NCI-H524 (cell line): ENCODE results near the gene PADI6.

Experiments used
- DNase-seq, 2 experiments: peaks; one replicate each; lab custom pipeline; 2025; lab: John Stamatoyannopoulos, UW

Gene PADI6

DNA sequence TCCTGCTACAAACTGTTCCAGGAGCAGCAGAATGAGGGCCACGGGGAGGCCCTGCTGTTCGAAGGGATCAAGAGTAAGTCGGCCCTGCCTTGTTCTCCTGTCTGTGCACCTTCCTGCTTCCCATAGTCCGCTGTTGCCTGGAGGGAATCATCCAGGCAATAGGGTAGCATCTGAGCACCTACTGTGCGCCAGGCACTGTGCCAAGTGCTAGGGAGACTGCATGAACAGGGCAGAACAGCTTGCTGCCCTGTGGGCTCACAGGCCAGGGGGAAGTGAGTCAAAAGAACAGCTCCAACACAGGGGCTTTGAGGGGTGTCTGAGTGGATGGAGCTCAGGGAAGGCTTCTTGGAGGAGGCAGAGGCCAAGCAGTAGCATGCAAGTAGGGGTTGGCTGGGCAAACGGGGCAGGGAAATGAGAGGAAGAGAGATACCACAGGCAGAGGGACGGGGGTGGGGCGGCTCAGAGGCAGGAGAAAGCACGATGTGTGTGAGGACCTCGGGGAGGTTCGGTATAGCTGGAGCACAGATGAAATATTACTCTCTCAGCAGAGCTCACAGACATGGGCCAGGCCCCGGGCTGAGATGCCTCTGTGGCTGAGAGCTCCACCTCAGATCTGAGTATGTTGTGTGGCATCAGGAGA, 15.5 kb upstream of the PADI6 start:
- DNase-seq, result no peak

GRCh38 chr1:17358557-17358956, 13.4 kb upstream of the PADI6 start:
- DNase-seq, result no peak

DNA sequence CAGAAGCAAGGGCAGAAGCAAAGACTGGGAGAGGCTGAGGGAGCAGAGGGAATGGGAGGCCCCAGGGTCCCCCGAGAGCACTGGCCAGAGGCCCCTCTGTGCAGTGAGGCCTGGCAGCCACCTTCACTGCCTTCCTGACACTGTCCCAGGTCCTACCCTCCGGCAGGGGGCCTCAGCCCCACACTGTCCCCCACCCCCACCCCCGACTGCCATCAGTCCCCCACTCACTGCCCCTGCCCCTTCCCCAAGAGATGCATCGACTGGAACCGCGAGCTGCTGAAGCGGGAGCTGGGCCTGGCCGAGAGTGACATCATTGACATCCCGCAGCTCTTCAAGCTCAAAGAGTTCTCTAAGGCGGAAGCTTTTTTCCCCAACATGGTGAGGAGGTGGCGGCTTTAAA, 13.0 kb upstream of the PADI6 start:
- DNase-seq, result no peak

- no peak for DNase-seq
These were observed 12.2 kb upstream of the PADI6 start for GRCh38 chr1:17359808-17360207.

GRCh38 chr1:17360272-17360956, 11.6 kb upstream of the PADI6 start:
- DNase-seq, result no peak

- no peak for DNase-seq
These were observed 10.3 kb upstream of the PADI6 start for GRCh38 chr1:17361687-17362086.

DNA sequence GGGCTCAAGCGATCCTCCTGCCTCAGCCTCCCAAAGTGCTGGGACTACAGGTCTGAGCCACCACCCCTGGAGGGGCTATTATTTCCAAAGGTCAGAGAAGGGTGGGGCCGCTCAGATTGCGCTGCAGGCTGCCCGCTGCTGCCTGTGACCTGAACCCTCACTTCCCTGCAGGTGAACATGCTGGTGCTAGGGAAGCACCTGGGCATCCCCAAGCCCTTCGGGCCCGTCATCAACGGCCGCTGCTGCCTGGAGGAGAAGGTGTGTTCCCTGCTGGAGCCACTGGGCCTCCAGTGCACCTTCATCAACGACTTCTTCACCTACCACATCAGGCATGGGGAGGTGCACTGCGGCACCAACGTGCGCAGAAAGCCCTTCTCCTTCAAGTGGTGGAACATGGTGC, 8.6 kb upstream of the PADI6 start:
- no peak for DNase-seq

GRCh38 chr1:17363771-17364170, 8.2 kb upstream of the PADI6 start:
- DNase-seq, result no peak

GRCh38 chr1:17365293-17365692, 6.7 kb upstream of the PADI6 start:
- no peak for DNase-seq

- no peak for DNase-seq
These were observed 2.5 kb upstream of the PADI6 start for GRCh38 chr1:17369466-17369865.

- no peak for DNase-seq
These were observed 1.4 kb upstream of the PADI6 start for GRCh38 chr1:17370618-17371017.

DNA sequence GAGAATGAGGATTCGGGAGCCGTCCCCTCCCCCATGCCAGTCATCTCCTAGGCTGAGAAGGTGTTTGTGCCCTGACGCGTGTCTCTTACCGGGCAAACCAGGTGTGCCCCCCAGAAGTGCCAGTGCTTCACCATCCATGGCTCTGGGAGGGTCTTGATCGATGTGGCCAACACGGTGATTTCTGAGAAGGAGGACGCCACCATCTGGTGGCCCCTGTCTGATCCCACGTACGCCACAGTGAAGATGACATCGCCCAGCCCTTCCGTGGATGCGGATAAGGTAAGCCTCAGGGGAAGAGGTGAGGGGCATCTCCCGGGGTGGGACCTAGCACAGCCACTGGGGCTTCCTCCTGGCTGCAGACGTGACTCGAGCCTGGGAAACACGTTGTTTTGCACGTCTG, 959 bp downstream of the PADI6 start:
- no peak for DNase-seq

GRCh38 chr1:17375651-17376050, 3.7 kb downstream of the PADI6 start:
- DNase-seq, result no peak

GRCh38 chr1:17377325-17377953, 5.4 kb downstream of the PADI6 start:
- peak in 1 of 2 experiments; percentile 53 for DNase-seq

GRCh38 chr1:17381161-17381560, 9.2 kb downstream of the PADI6 start:
- DNase-seq, result no peak

DNA sequence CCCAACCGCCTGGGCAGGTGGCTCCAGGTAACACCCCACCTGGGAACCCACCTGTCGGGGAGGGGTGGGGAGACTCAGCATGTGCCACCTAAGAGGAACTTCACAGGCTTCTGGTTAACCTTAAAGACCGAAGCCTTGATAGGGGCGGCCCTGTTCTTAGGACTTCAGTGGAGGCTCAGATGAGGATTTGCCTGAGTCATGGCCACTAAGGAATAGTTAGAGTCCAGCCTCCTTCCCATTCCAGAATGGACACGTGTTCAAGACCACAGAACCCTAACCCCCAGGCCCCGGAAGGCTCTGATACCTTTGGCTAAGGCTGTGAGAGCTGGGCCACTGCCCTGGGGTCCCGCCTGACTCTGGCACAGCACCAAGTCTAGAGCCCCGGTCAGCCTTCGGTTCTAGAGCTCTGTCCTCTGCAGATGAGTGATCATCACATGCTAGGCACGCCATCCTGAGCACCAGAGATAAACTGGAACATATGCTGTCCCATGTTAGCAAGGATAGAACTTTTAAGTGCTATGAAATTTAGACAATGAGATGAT, 20.3 kb downstream of the PADI6 start:
- DNase-seq, result no peak

- DNase-seq, result no peak
These were observed 21.2 kb downstream of the PADI6 start for GRCh38 chr1:17393230-17393629.

DNA sequence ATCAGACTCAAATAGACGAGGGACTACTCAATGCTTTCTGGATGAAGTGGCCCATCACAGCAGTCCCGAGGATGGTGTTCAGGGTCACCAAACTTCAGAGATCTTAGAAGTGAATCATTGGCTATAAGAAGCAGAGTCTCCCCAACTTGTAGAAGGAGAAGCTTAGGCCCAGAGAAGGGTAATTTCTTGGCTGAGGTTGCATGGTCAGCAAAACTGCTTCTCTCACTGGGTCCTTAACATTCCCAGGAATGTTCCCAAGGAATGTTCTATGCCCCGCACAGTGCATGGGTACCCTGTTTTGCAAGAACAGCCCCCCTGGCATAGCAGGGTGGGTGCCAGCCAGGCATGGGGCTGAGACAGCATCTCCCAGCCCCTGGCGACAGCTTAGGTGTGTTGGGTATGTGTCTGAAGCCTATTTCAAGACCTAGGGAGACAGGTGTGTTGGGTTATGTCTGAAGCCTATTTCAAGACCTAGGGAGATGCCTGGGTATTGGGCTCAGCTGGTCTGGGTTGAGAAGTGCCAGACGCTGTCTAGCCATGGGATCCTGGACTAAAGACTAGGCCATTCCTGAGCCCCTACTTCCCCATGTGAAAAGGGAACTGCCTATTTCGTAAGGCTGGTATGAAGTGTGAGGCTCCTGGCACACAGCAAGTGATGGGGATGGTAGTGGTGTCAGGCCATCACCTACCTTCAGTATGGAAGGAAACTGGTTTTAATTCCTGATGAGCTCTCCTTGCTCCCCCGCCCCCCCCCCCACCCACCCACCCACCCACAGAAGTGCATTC, 26.1 kb downstream of the PADI6 start:
- no peak for DNase-seq

DNA sequence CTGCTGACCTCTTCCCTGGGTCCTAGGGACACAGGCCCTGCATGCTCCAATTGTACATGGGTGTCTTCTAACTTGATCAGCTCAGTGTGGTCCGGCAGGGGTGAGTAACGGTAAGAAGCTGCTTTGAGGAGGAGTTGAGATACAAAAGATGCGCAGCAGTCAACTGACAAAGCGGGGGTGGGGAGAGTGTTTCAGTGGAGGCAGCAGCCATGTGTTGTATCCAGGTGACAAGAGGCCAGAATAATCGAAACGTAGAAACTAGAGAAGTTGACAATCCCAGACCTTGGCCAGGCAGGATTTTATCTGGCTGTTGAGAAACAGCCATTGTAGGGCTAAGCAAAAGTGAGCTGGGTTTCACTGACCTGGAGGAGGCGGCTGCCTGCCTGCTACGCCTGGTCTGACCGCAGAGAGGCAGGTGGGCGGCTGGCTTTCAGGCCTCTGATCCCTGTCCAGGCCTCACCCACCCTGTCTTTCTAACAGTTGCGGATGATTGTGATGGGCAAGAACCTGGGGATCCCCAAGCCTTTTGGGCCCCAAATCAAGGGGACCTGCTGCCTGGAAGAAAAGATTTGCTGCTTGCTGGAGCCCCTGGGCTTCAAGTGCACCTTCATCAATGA, 28.8 kb downstream of the PADI6 start:
- no peak for DNase-seq

GRCh38 chr1:17401841-17402240, 29.8 kb downstream of the PADI6 start:
- DNase-seq, result no peak

DNA sequence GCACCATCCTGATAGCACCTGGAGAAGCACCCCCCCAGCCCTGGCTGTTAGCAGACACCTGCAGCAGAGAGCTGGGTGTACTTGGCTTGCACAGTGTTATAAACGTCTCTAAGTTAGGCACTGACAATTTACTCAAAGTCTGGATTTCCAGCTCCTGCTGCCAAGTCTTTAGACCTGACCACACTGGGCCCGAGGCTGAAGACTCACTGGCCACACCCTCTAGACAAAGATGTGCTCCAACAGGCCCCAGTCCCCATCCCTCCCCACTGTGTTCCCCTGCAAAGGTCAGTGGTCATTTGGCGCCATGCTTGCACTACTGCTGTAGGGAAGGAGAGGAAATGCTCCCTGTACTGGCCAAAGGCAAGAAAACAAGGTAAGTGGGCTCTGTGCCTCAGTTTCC, 31.1 kb downstream of the PADI6 start:
- DNase-seq, result no peak
